Panc1 (cell line): ENCODE results near the gene CD48. TPM values are rescaled to one million over a fixed set of nuclear protein-coding genes. Genes with fewer than 3 reads are reported as not detected.

Experiments used
- ATAC-seq: fragments of 200-7000 bp; cut with Tn5 transposase; 2 replicates; pipeline ENCODE4 v1.9.1; 2020; ENCODE audit warnings: mild to moderate bottlenecking, moderate library complexity
- BruUV-seq: library from RNA; stranded (reverse); fragments of 400-500 nt; replicated peaks from 2 replicates; lab custom pipeline; 2021; lab: Mats Ljungman, UMichigan
- CTCF ChIA-PET: fragments of 300-600 bp; sonication (Branson Sonifier 250); formaldehyde crosslinking; loops from one replicate; lab custom pipeline; 2022; ENCODE audit warnings: antibody characterized with exemption; lab: Charles Lee
- POLR2A ChIA-PET: fragments of 300-600 bp; sonication (Branson Sonifier 250); formaldehyde crosslinking; loops from one replicate; lab custom pipeline; 2022; ENCODE audit warnings: antibody characterized with exemption; lab: Charles Lee
- DNase-seq: peaks from one replicate; pipeline ENCODE4 v3.0.0-alpha.2; 2010; ENCODE audit warnings: low read depth, low spot score
- H3K27ac ChIP-seq: 2 replicates; pipeline ENCODE4 v1.5.1; 2011; ENCODE audit warnings: mild to moderate bottlenecking, low read length, inconsistent platforms
- H3K27me3 ChIP-seq: fragments of 200-500 bp; sonication (Bioruptor generic); 2 replicates; pipeline ENCODE4 v1.6.0; 2014; ENCODE audit warnings: low read length, inconsistent platforms; ENCODE audit not compliant: control insufficient read depth, insufficient read depth
- H3K36me3 ChIP-seq: fragments of 200-500 bp; sonication (Bioruptor generic); 2 replicates; pipeline ENCODE4 v1.5.1; 2014; ENCODE audit warnings: inconsistent platforms, mild to moderate bottlenecking, low read length, moderate library complexity; ENCODE audit not compliant: control insufficient read depth, insufficient read depth
- H3K4me1 ChIP-seq: 2 replicates; pipeline ENCODE4 v1.5.1; 2011; ENCODE audit warnings: inconsistent platforms, mild to moderate bottlenecking, low read length, moderate library complexity; ENCODE audit not compliant: control insufficient read depth, insufficient read depth
- H3K4me3 ChIP-seq, 2 experiments: 2 replicates each; pipeline ENCODE4 v1.5.1; 2011 to 2012; ENCODE audit warnings: low read depth in 2 of 2, low read length in 2 of 2, mild to moderate bottlenecking in 2 of 2, inconsistent platforms in 1 of 2, moderate library complexity in 1 of 2
- H3K9me3 ChIP-seq: fragments of 200-500 bp; sonication (Bioruptor generic); 2 replicates; pipeline ENCODE4 v1.5.1; 2014; ENCODE audit warnings: low read depth, mild to moderate bottlenecking, inconsistent platforms, low read length, moderate library complexity; ENCODE audit not compliant: control insufficient read depth, insufficient read depth
- CTCF ChIP-seq: fragments of 450-650 bp; IDR thresholded peaks from 2 replicates; pipeline ENCODE4 v1.5.1; 2017; ENCODE audit warnings: mild to moderate bottlenecking
- POLR2AphosphoS5 ChIP-seq: IDR thresholded peaks from 2 replicates; pipeline ENCODE4 v1.6.1; 2012; ENCODE audit warnings: mild to moderate bottlenecking, low read depth, low read length, moderate library complexity
- SIN3A ChIP-seq: IDR thresholded peaks from 2 replicates; pipeline ENCODE4 v1.6.1; 2012; ENCODE audit warnings: low read depth, mild to moderate bottlenecking, low read length, moderate library complexity, borderline replicate concordance; ENCODE audit not compliant: insufficient read depth
- TCF7L2 ChIP-seq: IDR thresholded peaks from 2 replicates; pipeline ENCODE4 v1.6.1; 2011; ENCODE audit warnings: mild to moderate bottlenecking, low read depth, low read length, inconsistent platforms
- in situ Hi-C: cut with HindIII; loops from 2 replicates; pipeline ENCODE4 v1.10.0; 2016; ENCODE audit warnings: low sequenced_read_pairs, low pct_unique_long_range_greater_than_20kb
- intact Hi-C: fragments of 100-400 bp; cut with micrococcal nuclease; formaldehyde crosslinking; loops from one replicate; pipeline ENCODE4 v1.10.0; 2022; ENCODE audit not compliant: unreplicated experiment
- total RNA-seq: library from RNA; stranded (reverse); gene quantifications from one replicate; pipeline ENCODE4 v1.2.1, GENCODE V29; 2021; ENCODE audit not compliant: unreplicated experiment
- TF ChIP-seq, protein P1 (sequence below), 2 experiments: IDR thresholded peaks; 2 replicates each; pipeline ENCODE4 v1.6.1; 2011 to 2012; ENCODE audit warnings: low read depth in 2 of 2, control low read depth in 1 of 2, low read length in 1 of 2, mild to moderate bottlenecking in 1 of 2, moderate library complexity in 1 of 2; ENCODE audit not compliant: insufficient read depth in 1 of 2

The CD48 gene
- total RNA-seq, 1 experiment from 2014 or later, result 0.67 TPM

GRCh38 chr1:160734301-160734700 lies 22.7 kb upstream of the CD48 start:
- Histone ChIP-seq H3K9me3 (no peaks in the 10 kb centered on the region), H3K27me3 (no peaks in the 10 kb centered on the region), H3K4me1 (no peaks in the 10 kb centered on the region), H3K27ac (no peak overlapping the region), H3K4me3 (no peak overlapping the region), H3K36me3 (no peaks in the 10 kb centered on the region)
- intact Hi-C loops, result no loop called here
- ChIA-PET CTCF (no interaction called here), POLR2A (no interaction called here)
- BruUV-seq, result no TSS peak
- ATAC-seq (no peak), DNase-seq (no peak)
- in situ Hi-C loops, result no loop called here
- TF ChIP-seq, protein P1, sequence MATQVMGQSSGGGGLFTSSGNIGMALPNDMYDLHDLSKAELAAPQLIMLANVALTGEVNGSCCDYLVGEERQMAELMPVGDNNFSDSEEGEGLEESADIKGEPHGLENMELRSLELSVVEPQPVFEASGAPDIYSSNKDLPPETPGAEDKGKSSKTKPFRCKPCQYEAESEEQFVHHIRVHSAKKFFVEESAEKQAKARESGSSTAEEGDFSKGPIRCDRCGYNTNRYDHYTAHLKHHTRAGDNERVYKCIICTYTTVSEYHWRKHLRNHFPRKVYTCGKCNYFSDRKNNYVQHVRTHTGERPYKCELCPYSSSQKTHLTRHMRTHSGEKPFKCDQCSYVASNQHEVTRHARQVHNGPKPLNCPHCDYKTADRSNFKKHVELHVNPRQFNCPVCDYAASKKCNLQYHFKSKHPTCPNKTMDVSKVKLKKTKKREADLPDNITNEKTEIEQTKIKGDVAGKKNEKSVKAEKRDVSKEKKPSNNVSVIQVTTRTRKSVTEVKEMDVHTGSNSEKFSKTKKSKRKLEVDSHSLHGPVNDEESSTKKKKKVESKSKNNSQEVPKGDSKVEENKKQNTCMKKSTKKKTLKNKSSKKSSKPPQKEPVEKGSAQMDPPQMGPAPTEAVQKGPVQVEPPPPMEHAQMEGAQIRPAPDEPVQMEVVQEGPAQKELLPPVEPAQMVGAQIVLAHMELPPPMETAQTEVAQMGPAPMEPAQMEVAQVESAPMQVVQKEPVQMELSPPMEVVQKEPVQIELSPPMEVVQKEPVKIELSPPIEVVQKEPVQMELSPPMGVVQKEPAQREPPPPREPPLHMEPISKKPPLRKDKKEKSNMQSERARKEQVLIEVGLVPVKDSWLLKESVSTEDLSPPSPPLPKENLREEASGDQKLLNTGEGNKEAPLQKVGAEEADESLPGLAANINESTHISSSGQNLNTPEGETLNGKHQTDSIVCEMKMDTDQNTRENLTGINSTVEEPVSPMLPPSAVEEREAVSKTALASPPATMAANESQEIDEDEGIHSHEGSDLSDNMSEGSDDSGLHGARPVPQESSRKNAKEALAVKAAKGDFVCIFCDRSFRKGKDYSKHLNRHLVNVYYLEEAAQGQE (IDR thresholded peaks at IDR 0.05; ENCODE audit: insufficient read depth in 1 of 2, low read depth in 2 of 2, low read length in 1 of 2), result no peak
- TF ChIP-seq POLR2AphosphoS5 (no peak), TCF7L2 (no peak), CTCF (no peak), SIN3A (no peak)

- in situ Hi-C loops (no loop called here), intact Hi-C loops (no loop called here)
Observed at GRCh38 chr1:160733898-160734297, 22.3 kb upstream of the CD48 start.

More at GRCh38 chr1:160733898-160734297, 22.3 kb upstream of the CD48 start:
- Histone ChIP-seq H3K27ac (no peak overlapping the region), H3K36me3 (no peaks in the 10 kb centered on the region), H3K27me3 (no peaks in the 10 kb centered on the region), H3K9me3 (no peaks in the 10 kb centered on the region), H3K4me1 (no peaks in the 10 kb centered on the region), H3K4me3 (no peak overlapping the region)
- ChIA-PET CTCF (no interaction called here), POLR2A (no interaction called here)
- no TSS peak for BruUV-seq
- TF ChIP-seq, protein P1 (IDR thresholded peaks at IDR 0.05; ENCODE audit: insufficient read depth in 1 of 2, low read depth in 2 of 2, low read length in 1 of 2), result no peak
- TF ChIP-seq POLR2AphosphoS5 (no peak), TCF7L2 (no peak), CTCF (no peak), SIN3A (no peak)
- DNase-seq, result no peak
- ATAC-seq, result no peak
